Right lobe of liver (tissue), 4 donors: ENCODE measurements around the gene LONP2.
"Not testable (repeated sequence)": the region's sequence is repeated elsewhere in the genome, so short reads cannot be mapped to it uniquely, and the experiment has no call there.

Source experiments
- CTCF ChIP-seq, 4 donors: fragments of 200-600 bp in 3 of 4; fragments of 450-650 bp in 1 of 4; IDR thresholded peaks; one replicate each; pipeline versions ENCODE4 v1.5.1 to v1.8.0; 2016 to 2022; ENCODE audit warnings: antibody characterized with exemption in 4 of 4, mild to moderate bottlenecking in 2 of 4
- POLR2A ChIP-seq: fragments of 450-650 bp; IDR thresholded peaks from one replicate; pipeline ENCODE4 v1.6.1; 2017; ENCODE audit warnings: antibody characterized with exemption, mild to moderate bottlenecking
- donor health status: DM: no; HTN: no; CAD: no.
- donor health status: DM: no; HTN: no; CAD: no.
- donor health status: DM: no; HTN: yes; CAD: no.

- not testable (repeated sequence) for TF ChIP-seq CTCF (IDR thresholded peaks at IDR 0.05); POLR2A
These were observed 110.3 kb downstream of the LONP2 start for GRCh38 chr16:48354385-48354784.
